Posterior vena cava (tissue), 2 donors: ENCODE results near the gene KCNK6. TPM values are rescaled to one million over a fixed set of nuclear protein-coding genes. Genes with fewer than 3 reads are reported as not detected.

Source experiments
- DNase-seq: peaks from one replicate; pipeline ENCODE4 v3.0.0-alpha.2; 2020; ENCODE audit warnings: low spot score
- intact Hi-C, 2 donors: fragments of 100-400 bp; cut with DNase I; formaldehyde crosslinking; loops; one replicate each; pipeline versions ENCODE4 v1.14.1 to v1.14.2; 2022 to 2023
- long read RNA-seq, 2 donors: library from polyadenylated mRNA; unstranded; transcript quantifications; one replicate each; pipeline ENCODE4 v2.0.0, GENCODE V29; 2020 to 2021
- total RNA-seq, 2 donors: library from RNA; stranded (reverse); fragmentation: NEBNext Ultra II Directional; extraction: Animal tissue kit (Norgen Biotek cat#: 25700); gene quantifications; one replicate each; pipeline ENCODE4 v1.2.1, GENCODE V29; 2021
- donor health status: DM: yes; HTN: yes; CAD: no.
- donor health status: DM: yes; HTN: yes; CAD: no.

The KCNK6 gene
- total RNA-seq, result 10 to 100 TPM; 10.2 to 14.5 TPM
- long read RNA-seq, donor 1, full-length matches to known transcripts, result 8 of 14 reads
- long read RNA-seq, donor 1, partial matches to known transcripts, result 0 of 14 reads
- long read RNA-seq, donor 1, other reads (novel, unspliced or antisense), result 6 of 14 reads
- long read RNA-seq, donor 2, full-length matches to known transcripts, result 40 of 104 reads
- long read RNA-seq, donor 2, partial matches to known transcripts, result 45 of 104 reads
- long read RNA-seq, donor 2, other reads (novel, unspliced or antisense), result 19 of 104 reads

GRCh38 chr19:38319421-38320258 lies at the start of gene KCNK6:
Gene KCNK6, plus strand, starts transcription at chr19:38319845. Its CDS starts 106 bp downstream, at chr19:38319951.
- DNase-seq, result peak; percentile 88
- intact Hi-C loops, result loop anchor here (5.0 kb wide), 2 partner anchors 67 to 82 kb away; no protein-coding TSS in a partner anchor

GRCh38 chr19:38270587-38271167 lies 49.0 kb upstream of the KCNK6 start:
- DNase-seq, result no peak
- intact Hi-C loops, result no loop called here

DNA sequence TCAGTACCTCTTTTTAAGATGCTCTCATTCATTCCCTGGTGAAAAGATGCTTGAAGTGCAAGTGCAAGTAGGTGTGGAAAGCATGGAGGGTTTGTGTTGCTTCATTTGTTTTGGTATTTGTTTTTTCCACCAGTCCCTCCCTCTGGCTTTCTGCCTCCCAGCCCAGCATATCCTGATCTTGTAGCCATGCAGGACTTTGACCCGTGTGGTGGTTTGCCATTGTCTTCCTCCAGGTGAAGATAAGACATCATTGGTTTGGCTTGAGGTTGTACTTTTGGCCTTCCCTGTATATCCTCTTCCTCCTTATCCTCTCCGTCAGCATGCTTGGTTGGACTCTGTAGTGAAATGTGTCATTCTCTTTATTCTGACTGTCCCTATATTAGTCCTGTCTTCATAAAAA lies 46.1 kb upstream of the KCNK6 start:
- intact Hi-C loops, result no loop called here
- no peak for DNase-seq

GRCh38 chr19:38274739-38275138 lies 44.9 kb upstream of the KCNK6 start:
- no peak for DNase-seq
- intact Hi-C loops, result loop anchor here in 1 of 2 donors (1.0 kb wide), 1 partner anchor 17 kb away; no protein-coding TSS in a partner anchor

DNA sequence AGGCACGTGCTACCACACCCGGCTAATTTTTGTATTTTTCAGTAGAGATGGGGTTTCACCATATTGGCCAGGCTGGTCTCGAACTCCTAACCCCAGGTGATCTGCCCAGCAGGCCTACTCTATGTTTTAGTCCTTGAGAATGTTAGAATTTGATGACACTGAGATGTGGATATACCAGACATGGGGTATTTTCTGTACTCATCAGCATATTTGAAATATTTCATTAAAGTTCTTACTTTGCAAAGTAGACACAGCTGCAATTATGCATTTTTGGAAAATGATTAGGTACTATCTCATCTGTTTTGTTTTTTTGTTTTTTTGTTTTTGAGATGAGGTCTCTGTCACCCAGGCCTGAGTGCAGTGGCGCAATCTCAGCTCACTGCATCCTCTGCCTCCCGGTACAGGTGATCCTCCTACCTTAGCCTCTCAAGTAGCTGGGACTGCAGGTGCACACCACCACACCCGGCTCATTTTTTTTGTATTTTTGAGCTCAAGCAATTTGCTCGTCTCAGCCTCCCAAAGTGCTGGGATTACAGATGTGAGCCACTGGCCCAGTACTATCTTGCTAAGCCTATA lies 42.6 kb upstream of the KCNK6 start:
- no peak for DNase-seq
- intact Hi-C loops, result no loop called here

GRCh38 chr19:38277549-38277948 lies 42.1 kb upstream of the KCNK6 start:
- DNase-seq, result no peak
- intact Hi-C loops, result no loop called here

DNA sequence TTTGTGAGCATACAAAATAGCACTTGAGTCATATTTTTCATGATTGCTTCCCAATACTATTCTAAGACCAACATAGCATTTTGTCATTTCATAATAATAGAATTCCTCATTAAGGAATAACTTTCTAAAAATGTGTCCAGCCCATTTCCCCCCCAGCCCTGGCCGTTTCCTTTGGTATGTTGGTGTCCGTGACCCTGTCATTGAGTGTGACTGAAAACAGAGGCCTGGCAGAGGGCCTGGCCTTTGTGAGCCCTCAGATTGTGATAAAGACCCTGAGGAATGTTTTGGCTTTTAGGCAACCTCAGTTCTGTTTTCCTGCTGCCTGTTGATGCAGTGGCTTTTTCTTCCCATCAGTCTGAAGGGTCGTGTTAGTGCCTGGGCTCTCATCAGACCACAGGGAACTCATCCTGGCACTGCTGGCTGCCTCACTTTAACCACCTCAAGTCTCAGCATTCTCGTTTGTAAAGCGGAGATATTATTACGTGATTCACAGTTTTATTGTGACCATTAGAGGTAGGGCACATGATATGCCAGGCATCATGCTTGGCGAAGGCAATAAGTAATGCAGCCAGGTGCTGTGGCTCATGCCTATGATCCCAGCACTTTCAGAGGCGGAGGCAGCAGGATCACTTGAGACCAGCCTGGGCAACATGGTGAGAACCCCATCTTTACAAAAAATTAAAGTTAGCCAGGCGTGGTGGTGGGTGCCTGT lies 41.5 kb upstream of the KCNK6 start:
- DNase-seq, result peak; percentile 91
- intact Hi-C loops, result no loop called here

- no peak for DNase-seq
- intact Hi-C loops, result no loop called here
Observed at GRCh38 chr19:38278751-38279150, 40.9 kb upstream of the KCNK6 start.

DNA sequence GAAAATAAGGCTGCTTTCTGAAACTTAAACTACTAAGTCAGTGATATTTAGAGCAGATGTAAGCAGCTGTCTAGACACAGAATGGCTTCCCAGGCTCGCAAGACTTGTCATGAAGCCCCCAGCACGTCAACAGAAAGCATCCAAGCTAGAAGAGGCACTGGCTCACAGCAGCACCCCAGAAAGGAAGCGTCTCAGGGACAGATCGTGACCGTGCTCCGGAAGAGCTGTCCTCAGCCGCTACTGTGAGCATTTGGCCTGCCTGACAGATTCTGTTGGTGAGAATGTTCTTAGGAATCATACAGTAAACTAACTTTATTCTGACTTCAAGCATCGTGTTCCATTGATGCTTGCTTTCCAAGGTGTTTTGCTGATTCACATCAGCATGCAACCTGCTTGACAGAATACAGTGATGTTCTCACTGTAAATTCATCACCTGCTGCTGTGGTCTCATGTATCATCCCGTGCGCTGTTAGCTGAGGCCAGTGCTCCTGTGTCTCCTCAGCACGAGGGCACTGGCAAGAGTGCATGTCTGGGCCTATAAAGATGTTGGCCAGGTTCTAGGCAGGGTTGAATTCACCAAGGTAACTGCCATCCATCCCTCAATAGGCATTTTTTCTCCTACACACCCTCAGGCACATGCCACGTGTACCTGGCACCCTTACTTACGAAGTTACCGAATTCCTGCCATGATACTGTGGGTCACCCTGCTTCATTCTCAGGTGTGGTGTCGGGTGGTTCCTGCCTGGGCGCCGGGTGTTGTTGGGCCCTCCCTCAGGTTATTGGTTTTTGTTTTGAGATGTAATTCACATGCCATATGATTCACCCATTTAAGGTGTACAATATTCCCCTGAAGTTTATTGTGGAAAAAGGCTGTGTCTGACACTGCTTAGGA lies 39.4 kb upstream of the KCNK6 start:
- intact Hi-C loops, result no loop called here
- DNase-seq, result no peak

DNA sequence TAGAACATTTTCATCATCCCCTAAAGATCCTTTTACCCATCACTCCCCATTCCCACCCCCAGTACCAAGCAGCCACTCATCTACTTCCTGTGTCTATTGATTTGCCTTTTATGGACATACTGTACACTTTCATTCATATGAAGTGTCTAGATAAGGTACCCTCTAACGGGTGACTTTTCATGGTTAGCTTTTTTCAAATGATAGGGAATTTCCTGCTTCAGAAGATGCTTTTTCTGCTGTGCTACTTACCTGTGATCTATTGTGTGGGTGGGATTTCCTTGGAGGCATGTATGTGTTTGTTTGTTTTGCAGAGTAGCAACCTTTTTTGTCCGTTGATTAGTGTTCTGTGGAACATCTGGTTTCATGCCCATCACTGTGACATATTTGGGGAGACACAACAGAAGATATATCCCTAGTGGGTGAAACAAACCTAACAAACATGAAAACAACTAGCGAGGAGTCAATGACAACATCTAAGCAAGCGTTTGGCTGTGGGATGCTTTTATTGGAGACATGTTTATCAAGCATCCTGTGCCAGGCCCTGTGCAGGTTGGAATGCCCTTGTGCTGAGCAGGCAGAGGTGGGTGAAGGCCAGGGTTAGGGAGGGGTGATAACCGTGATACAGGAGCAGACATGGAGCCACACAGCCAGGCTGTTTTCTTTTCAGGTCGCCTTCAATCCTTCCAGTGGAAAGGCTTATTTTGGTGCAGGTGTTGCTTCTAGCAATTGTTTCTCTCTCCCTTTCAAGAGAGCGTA lies 37.7 kb upstream of the KCNK6 start:
- DNase-seq, result no peak

DNA sequence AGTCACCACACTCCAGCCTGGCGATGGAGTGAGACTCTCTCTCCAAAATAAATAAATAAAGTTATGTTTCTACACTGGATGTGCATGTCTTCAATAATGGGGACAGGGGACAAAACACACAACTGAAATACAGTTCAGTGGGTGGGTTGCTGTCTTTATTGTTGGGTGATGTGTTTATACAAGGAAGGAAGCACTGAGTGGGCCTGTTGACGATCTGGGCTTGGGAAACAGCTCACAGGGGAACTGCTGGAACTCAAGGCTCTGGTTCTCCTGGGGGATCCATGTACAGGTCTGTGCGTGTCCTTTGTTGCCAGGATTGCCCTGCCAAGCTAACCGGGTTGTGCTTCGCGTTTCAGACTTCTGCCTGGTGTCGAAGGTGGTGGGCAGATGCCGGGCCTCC lies 36.4 kb upstream of the KCNK6 start:
- intact Hi-C loops, result no loop called here
- no peak for DNase-seq

More for the DNA sequence above, 37.7 kb upstream of the KCNK6 start:
- intact Hi-C loops, result no loop called here

DNA sequence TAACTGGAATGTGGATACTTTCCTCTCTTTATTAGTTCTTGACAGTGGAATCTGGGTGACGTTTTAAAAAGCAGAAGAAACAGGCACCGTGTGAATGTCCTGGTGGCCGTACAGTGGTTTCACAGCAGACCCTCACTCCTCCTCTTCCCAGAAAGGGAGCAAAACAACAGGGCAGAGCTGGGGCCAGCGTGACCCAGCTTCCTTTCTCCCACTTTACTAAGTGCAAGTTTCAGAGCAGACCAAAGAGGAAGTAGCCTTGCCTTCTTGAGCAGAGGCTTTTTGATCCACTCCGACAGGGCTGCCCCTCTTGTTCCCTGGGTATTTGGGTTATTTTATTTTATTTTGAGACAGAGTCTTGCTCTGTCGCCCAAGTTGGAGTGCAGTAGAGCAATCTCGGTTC lies 35.2 kb upstream of the KCNK6 start:
- no peak for DNase-seq
- intact Hi-C loops, result no loop called here

DNA sequence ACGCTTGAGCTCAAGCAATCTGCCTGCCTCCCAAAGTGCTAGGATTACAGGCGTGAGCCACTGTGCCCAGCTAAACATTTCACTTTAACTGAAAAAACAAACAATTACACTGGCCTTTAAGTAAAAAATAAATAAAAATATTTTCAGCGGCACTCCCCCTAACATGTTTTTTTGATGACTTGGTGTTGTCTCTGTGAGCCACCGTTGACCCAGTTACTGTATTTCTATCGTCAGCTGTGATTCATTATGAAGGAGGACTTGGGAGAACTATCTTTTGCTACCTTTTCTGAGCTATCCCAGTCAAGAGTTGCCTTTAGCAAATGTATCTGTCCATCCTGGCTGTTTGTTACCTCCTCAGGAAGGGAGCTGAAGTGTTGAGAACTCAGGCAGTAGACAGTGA lies 34.1 kb upstream of the KCNK6 start:
- intact Hi-C loops, result no loop called here
- DNase-seq, result no peak

GRCh38 chr19:38287604-38288003 lies 32.0 kb upstream of the KCNK6 start:
- intact Hi-C loops, result no loop called here

GRCh38 chr19:38288123-38288855 lies 31.4 kb upstream of the KCNK6 start:
- DNase-seq, result no peak
- intact Hi-C loops, result no loop called here

More at GRCh38 chr19:38287604-38288003, 32.0 kb upstream of the KCNK6 start:
- no peak for DNase-seq

DNA sequence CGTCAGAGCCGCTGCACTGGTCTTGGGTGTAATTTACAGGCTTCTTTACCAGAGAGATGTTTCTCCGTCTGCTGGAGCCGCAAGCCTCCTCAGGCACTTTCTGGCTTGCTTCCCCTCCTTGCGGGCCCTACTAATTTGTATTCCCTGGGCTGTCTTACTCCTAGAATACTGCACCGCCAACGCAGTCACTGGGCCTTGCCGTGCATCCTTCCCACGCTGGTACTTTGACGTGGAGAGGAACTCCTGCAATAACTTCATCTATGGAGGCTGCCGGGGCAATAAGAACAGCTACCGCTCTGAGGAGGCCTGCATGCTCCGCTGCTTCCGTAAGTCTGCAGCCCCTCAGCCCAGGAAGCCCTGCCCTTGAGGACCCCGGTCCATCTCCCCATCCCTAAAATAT lies 29.7 kb upstream of the KCNK6 start:
- intact Hi-C loops, result no loop called here
- no peak for DNase-seq

DNA sequence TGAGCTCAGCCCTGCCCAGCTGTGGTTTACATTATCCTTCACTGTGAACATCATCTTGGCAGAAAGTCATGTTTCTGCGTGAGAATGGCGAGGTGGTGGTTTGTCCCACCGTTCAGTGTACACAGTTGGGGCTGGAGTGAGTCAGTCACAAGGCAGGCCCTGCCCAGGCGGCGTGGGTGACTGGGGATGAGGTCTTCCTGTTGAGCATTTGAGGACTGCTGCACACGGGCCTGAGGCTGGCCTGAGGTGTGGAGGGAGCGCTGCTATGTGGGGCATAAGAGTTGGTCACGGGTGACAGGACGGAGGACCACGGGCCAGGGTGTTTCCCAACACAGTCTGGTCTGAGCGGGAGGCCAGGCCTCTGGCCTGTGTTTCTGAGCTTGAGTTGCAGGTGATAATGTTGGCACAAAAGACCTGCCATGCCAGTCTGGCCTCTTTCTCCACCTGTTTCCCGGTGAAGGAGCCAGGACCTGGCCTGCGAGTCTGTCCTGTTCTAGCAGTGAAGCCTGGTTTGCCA lies 29.0 kb upstream of the KCNK6 start:
- intact Hi-C loops, result loop anchor here in 1 of 2 donors (1.0 kb wide), 1 partner anchor 29 kb away; no protein-coding TSS in a partner anchor
- no peak for DNase-seq
